Endodermal cell (in vitro differentiated cells): ENCODE measurements around the gene CENATAC. TPM values are rescaled to one million over a fixed set of nuclear protein-coding genes. Genes with fewer than 3 reads are reported as not detected.
"Not testable (repeated sequence)": the region's sequence is repeated elsewhere in the genome, so short reads cannot be mapped to it uniquely, and the experiment has no call there.

ENCODE experiments used
- DNase-seq: peaks from one replicate; pipeline ENCODE4 v3.0.0-alpha.2; 2017
- H3K27ac ChIP-seq: 2 replicates; pipeline ENCODE4 v1.5.1; 2013; ENCODE audit warnings: mild to moderate bottlenecking, low read depth, low read length, moderate library complexity
- H3K27me3 ChIP-seq: 2 replicates; pipeline ENCODE4 v1.6.1; 2013; ENCODE audit warnings: mild to moderate bottlenecking, low read length, moderate library complexity; ENCODE audit not compliant: insufficient read depth, control insufficient read depth, poor library complexity, severe bottlenecking
- H3K36me3 ChIP-seq: 2 replicates; pipeline ENCODE4 v1.7.0; 2013; ENCODE audit warnings: mild to moderate bottlenecking, low read length, moderate library complexity; ENCODE audit not compliant: control insufficient read depth, insufficient read depth
- H3K4me1 ChIP-seq: one replicate; pipeline ENCODE4 v1.7.0; 2013; ENCODE audit warnings: low read length; ENCODE audit not compliant: control insufficient read depth, insufficient read depth
- H3K4me3 ChIP-seq: 2 replicates; pipeline ENCODE4 v1.5.1; 2013; ENCODE audit warnings: mild to moderate bottlenecking, low read length, moderate library complexity
- H3K9ac ChIP-seq: 2 replicates; pipeline ENCODE4 v1.6.1; 2013; ENCODE audit warnings: mild to moderate bottlenecking, low read length, moderate library complexity; ENCODE audit not compliant: poor library complexity, severe bottlenecking; ENCODE audit errors: extremely low read depth
- H3K9me3 ChIP-seq: 2 replicates; pipeline ENCODE4 v1.6.1; 2013; ENCODE audit warnings: mild to moderate bottlenecking, low read length, moderate library complexity; ENCODE audit not compliant: control insufficient read depth
- H3K27ac Mint-ChIP-seq: 2 replicates; pipeline ENCODE4 v1.8.0; 2020; ENCODE audit warnings: mixed read lengths
- H3K27me3 Mint-ChIP-seq: 2 replicates; pipeline ENCODE4 v1.8.0; 2021; ENCODE audit warnings: mild to moderate bottlenecking, mixed read lengths; ENCODE audit not compliant: insufficient read depth
- H3K36me3 Mint-ChIP-seq: 2 replicates; pipeline ENCODE4 v1.8.0; 2020; ENCODE audit warnings: low read depth, mixed read lengths
- H3K4me1 Mint-ChIP-seq: 2 replicates; pipeline ENCODE4 v1.8.0; 2020; ENCODE audit warnings: mixed read lengths
- H3K4me3 Mint-ChIP-seq: 2 replicates; pipeline ENCODE4 v1.8.0; 2020; ENCODE audit warnings: mild to moderate bottlenecking, moderate library complexity, mixed read lengths
- H3K9me3 Mint-ChIP-seq: 2 replicates; pipeline ENCODE4 v1.8.0; 2020; ENCODE audit warnings: mild to moderate bottlenecking, mixed read lengths
- CTCF ChIP-seq: fragments of 200-600 bp; sonication (generic); conservative IDR thresholded peaks from 2 replicates; pipeline ENCODE4 v1.5.0; 2021; ENCODE audit warnings: antibody characterized with exemption, mild to moderate bottlenecking
- whole genome bisulfite sequencing, 2 experiments: methylation state at CpG; one replicate each; pipeline versions ENCODE4 v1.1.5 to v1.1.7; 2013; ENCODE audit warnings: missing lambda C conversion rate in 2 of 2, mixed read lengths in 1 of 2; ENCODE audit not compliant: insufficient coverage in 1 of 2, insufficient read length in 1 of 2; 5-methylcytosine and 5-hydroxymethylcytosine counted together
- total RNA-seq, 2 donors: library from RNA; stranded (reverse); fragmentation: NEBNext Ultra II Directional in 1 of 2; extraction: Animal tissue kit (Norgen Biotek cat#: 25700) in 1 of 2; gene quantifications; 2 replicates in 1 of 2; 3 replicates in 1 of 2; pipeline ENCODE4 v1.2.1, GENCODE V29; 2021

CENATAC gene
- total RNA-seq, 2 donors from 2014 or later, result 38.7 to 43.3 TPM

GRCh38 chr11:119016216-119017009 is 18.5 kb downstream of the CENATAC start:
- no peak for DNase-seq
- no peaks in the 10 kb centered on the region for H3K27me3 Mint-ChIP-seq
- peak overlapping the region; percentile 75 for H3K27ac Mint-ChIP-seq
- Histone ChIP-seq H3K27ac (no peak overlapping the region), H3K4me3 (peak overlapping the region; percentile 99), H3K36me3 (peaks cover 67% of the 10 kb centered on the region), H3K27me3 (no peaks in the 10 kb centered on the region), H3K4me1 (peaks cover 6% of the 10 kb centered on the region), H3K9me3 (no peaks in the 10 kb centered on the region), H3K9ac (peak overlapping the region; percentile 94)
- peaks cover 10% of the 10 kb centered on the region for H3K4me1 Mint-ChIP-seq
- peaks cover 64% of the 10 kb centered on the region for H3K36me3 Mint-ChIP-seq
- WGBS, 2 experiments, result 88 to 91% methylated on average over 10 to 13 of the region's 14 CpGs
- H3K4me3 Mint-ChIP-seq, result peak overlapping the region; percentile 100
- no peaks in the 10 kb centered on the region for H3K9me3 Mint-ChIP-seq
- TF ChIP-seq CTCF, result no peak

DNA sequence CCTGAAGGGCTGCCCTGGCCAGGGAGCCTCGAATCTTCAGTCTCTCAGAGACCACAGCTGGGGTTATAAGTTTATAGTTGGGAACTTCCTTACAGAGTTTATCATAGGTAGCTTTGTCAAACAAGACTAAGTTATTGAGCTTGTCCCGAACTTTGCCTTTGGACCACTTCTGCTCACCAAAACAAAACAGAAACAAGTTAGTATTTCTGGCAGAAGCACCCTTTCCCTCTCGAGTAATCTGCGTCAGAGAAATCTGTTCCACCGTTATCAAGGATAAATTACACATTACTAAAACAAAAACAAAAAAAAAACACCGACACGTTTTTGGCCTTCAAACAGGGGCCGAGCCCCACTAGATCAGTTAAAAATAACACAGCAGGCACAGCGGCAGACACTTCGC is 19.4 kb downstream of the CENATAC start:
- peak overlapping the region; percentile 60 for H3K27ac ChIP-seq
- Mint-ChIP-seq H3K27ac (peak overlapping the region; percentile 97), H3K4me3 (peak overlapping the region; percentile 100), H3K36me3 (peaks cover 71% of the 10 kb centered on the region)
- H3K9me3 ChIP-seq, DNase-seq, H3K4me1 Mint-ChIP-seq, H3K4me1 ChIP-seq, H3K27me3 Mint-ChIP-seq, H3K9me3 Mint-ChIP-seq, H3K27me3 ChIP-seq: not testable (repeated sequence)
- H3K9ac ChIP-seq, result peak overlapping the region; percentile 94
- WGBS, 2 experiments, result 4 to 11% methylated on average over 5 to 10 of the region's 10 CpGs
- H3K36me3 ChIP-seq, result peaks cover 62% of the 10 kb centered on the region
- H3K4me3 ChIP-seq, result peak overlapping the region; percentile 99

DNA sequence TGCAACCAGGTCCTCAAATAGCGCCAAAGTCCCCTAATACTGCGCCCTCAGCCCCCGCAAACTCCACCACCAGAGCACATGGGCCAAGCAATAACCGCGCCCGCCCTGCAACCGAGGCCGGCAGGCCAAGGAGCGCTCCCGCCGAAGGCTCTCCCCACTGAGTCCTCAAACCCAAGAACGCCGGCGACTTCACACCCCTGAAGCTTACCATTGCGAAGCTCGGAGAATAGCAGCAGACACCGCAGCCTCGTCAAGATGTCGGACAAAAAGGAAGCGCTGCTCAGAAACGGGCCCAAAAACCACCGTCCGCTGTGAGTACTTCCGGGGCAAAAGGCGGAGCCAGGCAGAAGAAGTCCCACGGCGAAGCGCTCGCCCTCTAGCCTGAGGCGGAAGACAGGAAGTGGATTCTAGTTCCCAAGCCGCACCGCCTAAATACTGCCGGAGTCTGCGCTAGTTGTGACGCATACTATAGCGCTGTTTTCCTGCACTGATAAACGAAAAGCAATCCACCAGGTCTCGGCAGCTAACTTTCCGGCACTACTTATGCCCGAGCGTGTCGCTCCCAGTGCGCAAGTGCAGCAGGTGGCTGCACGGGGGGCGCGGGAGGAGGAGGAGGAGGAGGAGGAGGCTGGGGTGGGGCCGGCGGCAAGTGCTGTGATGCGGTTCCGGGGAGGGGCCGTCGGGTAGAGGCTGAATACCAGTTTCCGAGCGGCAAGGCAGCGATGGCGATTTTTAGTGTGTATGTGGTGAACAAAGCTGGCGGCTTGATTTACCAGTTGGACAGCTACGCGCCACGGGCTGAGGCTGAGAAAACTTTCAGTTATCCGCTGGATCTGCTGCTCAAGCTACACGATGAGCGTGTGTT is 20.4 kb downstream of the CENATAC start, which contains the start of the genes RPS25 and TRAPPC4:
Gene RPS25, minus strand, starts transcription at position 270 of the 865 bp plus-strand sequence. Its CDS starts 59 bp downstream, at position 211.
Gene TRAPPC4, plus strand, starts transcription at position 693 of the 865 bp plus-strand sequence. Its CDS starts 30 bp downstream, at position 723.
- Histone ChIP-seq H3K9ac (peak within 1 kb of the TSS; percentile 94), H3K4me3 (peak within 1 kb of the TSS; percentile 99), H3K27me3 (no peaks in the 10 kb centered on the region), H3K36me3 (peaks cover 57% of the 10 kb centered on the region), H3K4me1 (peaks cover 6% of the 10 kb centered on the region), H3K27ac (peak within 1 kb of the TSS; percentile 88), H3K9me3 (no peaks in the 10 kb centered on the region)
- 0% methylated on average over 37 to 61 of the region's 63 CpGs for WGBS, 2 experiments
- H3K36me3 Mint-ChIP-seq, result peaks cover 67% of the 10 kb centered on the region
- no peak for TF ChIP-seq CTCF
- DNase-seq, result peak; percentile 97
- H3K27ac Mint-ChIP-seq, result peak within 1 kb of the TSS; percentile 97
- H3K4me1 Mint-ChIP-seq, result peaks cover 12% of the 10 kb centered on the region
- H3K27me3 Mint-ChIP-seq, result no peaks in the 10 kb centered on the region
- H3K9me3 Mint-ChIP-seq, result no peaks in the 10 kb centered on the region
- peak within 1 kb of the TSS; percentile 100 for H3K4me3 Mint-ChIP-seq
